ENCODE results near the gene WFDC9. TPM values are rescaled to one million over a fixed set of nuclear protein-coding genes. Genes with fewer than 3 reads are reported as not detected.
A peak's percentile ranks its signal among the peaks of the same experiment; 100 is the strongest.

WFDC9 gene
- polyA plus RNA-seq, 3 donors: not detected

DNA sequence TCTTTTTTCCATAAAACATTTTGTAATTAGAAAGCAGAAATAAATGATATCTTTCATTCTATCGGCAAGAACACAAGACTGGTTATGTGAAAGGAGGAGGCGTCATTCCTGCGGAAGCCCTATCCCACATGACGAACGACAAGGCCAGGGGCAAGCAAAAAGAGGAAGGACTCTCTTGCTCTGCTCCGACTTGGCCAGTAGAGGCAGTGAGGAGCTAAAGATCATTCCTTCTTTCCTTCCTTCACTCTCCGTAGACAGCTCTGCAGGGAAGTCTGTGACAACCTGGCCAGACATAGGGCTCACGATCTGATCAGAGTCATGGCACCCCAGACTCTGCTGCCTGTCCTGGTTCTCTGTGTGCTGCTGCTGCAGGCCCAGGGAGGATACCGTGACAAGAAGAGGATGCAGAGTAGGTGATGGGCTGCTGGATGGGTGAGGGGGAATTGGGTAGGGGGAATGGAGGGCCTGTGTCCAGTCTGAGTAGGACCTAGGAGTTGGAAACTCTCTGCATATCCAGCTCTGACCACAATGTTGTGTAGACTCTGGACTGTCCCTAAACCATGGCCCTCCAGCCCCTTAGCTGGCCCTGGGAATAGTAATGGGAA lies 1.5 kb downstream of the WFDC9 start, which contains the start of gene WFDC10A:
WFDC10A (plus strand) TSS at position 244 of the 605 bp plus-strand sequence; CDS start at position 319, 75 bp downstream.
- Histone ChIP-seq H3K27ac (ENCODE audit: low read depth in 1 of 2, low read length in 2 of 2) (no peak within 1 kb of the TSS), H3K79me2 (ENCODE audit: insufficient read depth, low read length) (no peaks in the 10 kb centered on the region), H3K27me3 (ENCODE audit: control insufficient read depth in 2 of 2, insufficient read depth in 2 of 2, low read length in 2 of 2) (peaks cover 2 to 6% of the 10 kb centered on the region in 2 donors), H3K9ac (ENCODE audit: insufficient read depth, low read length, poor library complexity, severe bottlenecking) (no peak within 1 kb of the TSS), H3K4me3 (replicated peaks in 1 of 3; ENCODE audit: low read depth in 2 of 3, low read length in 3 of 3) (no peak within 1 kb of the TSS), H4K20me1 (ENCODE audit: insufficient read depth, low read length) (no peaks in the 10 kb centered on the region), H3K4me1 (ENCODE audit: control insufficient read depth in 1 of 2, insufficient read depth in 2 of 2, low read length in 2 of 2) (no peaks in the 10 kb centered on the region), H3K36me3 (replicated peaks in 1 of 2; ENCODE audit: control insufficient read depth in 1 of 2, insufficient read depth in 2 of 2, low read length in 2 of 2) (no peaks in the 10 kb centered on the region), H3K4me2 (replicated peaks; ENCODE audit: extremely low read depth, low read length, poor library complexity, severe bottlenecking) (peak within 1 kb of the TSS; percentile 8), H3K9me3 (replicated peaks in 1 of 2; ENCODE audit: control insufficient read depth in 1 of 2, insufficient read depth in 1 of 2, low read length in 2 of 2) (no peaks in the 10 kb centered on the region), H2AFZ (ENCODE audit: insufficient read depth, low read depth, low read length, poor library complexity, severe bottlenecking) (no peak within 1 kb of the TSS)
- TF ChIP-seq, protein P1, sequence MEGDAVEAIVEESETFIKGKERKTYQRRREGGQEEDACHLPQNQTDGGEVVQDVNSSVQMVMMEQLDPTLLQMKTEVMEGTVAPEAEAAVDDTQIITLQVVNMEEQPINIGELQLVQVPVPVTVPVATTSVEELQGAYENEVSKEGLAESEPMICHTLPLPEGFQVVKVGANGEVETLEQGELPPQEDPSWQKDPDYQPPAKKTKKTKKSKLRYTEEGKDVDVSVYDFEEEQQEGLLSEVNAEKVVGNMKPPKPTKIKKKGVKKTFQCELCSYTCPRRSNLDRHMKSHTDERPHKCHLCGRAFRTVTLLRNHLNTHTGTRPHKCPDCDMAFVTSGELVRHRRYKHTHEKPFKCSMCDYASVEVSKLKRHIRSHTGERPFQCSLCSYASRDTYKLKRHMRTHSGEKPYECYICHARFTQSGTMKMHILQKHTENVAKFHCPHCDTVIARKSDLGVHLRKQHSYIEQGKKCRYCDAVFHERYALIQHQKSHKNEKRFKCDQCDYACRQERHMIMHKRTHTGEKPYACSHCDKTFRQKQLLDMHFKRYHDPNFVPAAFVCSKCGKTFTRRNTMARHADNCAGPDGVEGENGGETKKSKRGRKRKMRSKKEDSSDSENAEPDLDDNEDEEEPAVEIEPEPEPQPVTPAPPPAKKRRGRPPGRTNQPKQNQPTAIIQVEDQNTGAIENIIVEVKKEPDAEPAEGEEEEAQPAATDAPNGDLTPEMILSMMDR (IDR thresholded peaks at IDR 0.05): peak; percentile 82
- DNase-seq: peak; percentile 44 to 60 (median 55)
- Mint-ChIP-seq H3K36me3 (no peaks in the 10 kb centered on the region), H3K27me3 (ENCODE audit: low read depth in 3 of 3) (peaks cover 6 to 12% (median 7%) of the 10 kb centered on the region in 3 donors), H3K9me3 (peaks cover 0 to 6% (median 0%) of the 10 kb centered on the region in 7 donors), H3K4me1 (peaks cover 3% of the 10 kb centered on the region), H3K4me3 (no peak within 1 kb of the TSS), H3K27ac (peak within 1 kb of the TSS in 1 of 7 donors; percentile 64)
- 25% methylated on average over 4 of the region's 9 CpGs for WGBS (ENCODE audit: insufficient coverage)
- intact Hi-C loops (cut with micrococcal nuclease): no loop called here

DNA sequence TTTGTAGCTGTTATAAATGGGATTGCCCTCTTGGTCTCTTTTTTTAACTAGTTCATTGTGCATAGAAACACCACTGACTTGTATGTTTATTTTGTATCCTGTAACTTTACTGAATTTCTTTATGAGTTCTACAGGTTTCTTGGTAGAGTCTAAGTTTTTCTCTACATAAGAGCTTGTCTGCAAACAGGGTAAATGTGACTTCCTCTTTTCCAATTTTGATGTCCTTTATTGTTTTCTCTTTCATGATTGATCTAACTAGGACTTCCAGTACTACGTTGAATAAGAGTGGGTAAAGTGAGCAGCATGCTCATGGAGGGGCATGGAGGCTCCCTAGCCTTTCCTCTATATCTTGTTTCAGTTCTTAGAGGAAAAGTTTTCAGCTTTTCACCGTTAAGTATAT lies 4.5 kb downstream of the WFDC9 start:
- no peak overlapping the region for H3K4me3 ChIP-seq (replicated peaks in 1 of 3; ENCODE audit: low read depth in 2 of 3, low read length in 3 of 3)
- no peaks in the 10 kb centered on the region for H3K9me3 ChIP-seq (replicated peaks in 1 of 2; ENCODE audit: control insufficient read depth in 1 of 2, insufficient read depth in 1 of 2, low read length in 2 of 2)
- no peak for DNase-seq
- Mint-ChIP-seq H3K27me3 (ENCODE audit: low read depth in 3 of 3) (peaks cover 9 to 12% (median 10%) of the 10 kb centered on the region in 3 donors), H3K36me3 (no peaks in the 10 kb centered on the region), H3K4me1 (peaks cover 3% of the 10 kb centered on the region), H3K27ac (no peak overlapping the region), H3K4me3 (no peak overlapping the region), H3K9me3 (peaks cover 0 to 6% (median 0%) of the 10 kb centered on the region in 7 donors)
- H3K27ac ChIP-seq (ENCODE audit: low read depth in 1 of 2, low read length in 2 of 2): no peak overlapping the region
- no CpG with 5 or more reads among the region's 2 CpGs for WGBS (ENCODE audit: insufficient coverage)
- H3K4me1 ChIP-seq (ENCODE audit: control insufficient read depth in 1 of 2, insufficient read depth in 2 of 2, low read length in 2 of 2): no peaks in the 10 kb centered on the region
- intact Hi-C loops (cut with micrococcal nuclease): no loop called here
- H2AFZ ChIP-seq (ENCODE audit: insufficient read depth, low read depth, low read length, poor library complexity, severe bottlenecking): no peak overlapping the region
- TF ChIP-seq, protein P1 (IDR thresholded peaks at IDR 0.05): no peak
- H3K4me2 ChIP-seq (replicated peaks; ENCODE audit: extremely low read depth, low read length, poor library complexity, severe bottlenecking): no peak overlapping the region
- H4K20me1 ChIP-seq (ENCODE audit: insufficient read depth, low read length): no peaks in the 10 kb centered on the region
- H3K9ac ChIP-seq (ENCODE audit: insufficient read depth, low read length, poor library complexity, severe bottlenecking): no peak overlapping the region
- no peaks in the 10 kb centered on the region for H3K36me3 ChIP-seq (replicated peaks in 1 of 2; ENCODE audit: control insufficient read depth in 1 of 2, insufficient read depth in 2 of 2, low read length in 2 of 2)
- H3K27me3 ChIP-seq (ENCODE audit: control insufficient read depth in 2 of 2, insufficient read depth in 2 of 2, low read length in 2 of 2): peaks cover 6 to 8% of the 10 kb centered on the region in 2 donors
- H3K79me2 ChIP-seq (ENCODE audit: insufficient read depth, low read length): no peaks in the 10 kb centered on the region
